Pancreas (tissue), 10 donors: ENCODE results near the gene CLDN15. TPM values are rescaled to one million over a fixed set of nuclear protein-coding genes. Genes with fewer than 3 reads are reported as not detected.
"Not testable (repeated sequence)": the region's sequence is repeated elsewhere in the genome, so short reads cannot be mapped to it uniquely, and the experiment has no call there.

Source experiments
- ATAC-seq, 4 donors: fragments of 200-7000 bp; cut with Tn5 transposase; one replicate each; pipeline versions ENCODE4 v1.8.0 to v1.9.1; 2020; ENCODE audit warnings: mild to moderate bottlenecking in 4 of 4, moderate library complexity in 4 of 4
- DNase-seq, 6 donors: peaks; one replicate each; pipeline ENCODE4 v3.0.0-alpha.2; 2020
- FAIRE-seq: peaks from 2 replicates; lab custom pipeline; 2012; peaks lifted over from hg19 to GRCh38; lab: Jason Lieb, UNC
- H3K27ac ChIP-seq, 4 donors: fragments of 200-600 bp; sonication (generic); 1 replicate in 3 of 4; 2 replicates in 1 of 4; pipeline versions ENCODE4 v1.5.0 to v1.8.0; 2020
- H3K27me3 ChIP-seq, 4 donors: fragments of 200-600 bp; one replicate each; pipeline ENCODE4 v1.8.0; 2021
- H3K36me3 ChIP-seq, 3 donors: fragments of 200-600 bp; sonication (generic) in 1 of 3; one replicate each; pipeline versions ENCODE4 v1.5.0 to v1.8.0; 2020 to 2021
- H3K4me1 ChIP-seq, 3 donors: fragments of 200-600 bp; one replicate each; pipeline ENCODE4 v1.8.0; 2021
- H3K4me3 ChIP-seq, 4 donors: fragments of 200-600 bp; sonication (generic) in 2 of 4; one replicate each; pipeline versions ENCODE4 v1.5.0 to v1.8.0; 2020 to 2021
- H3K9me3 ChIP-seq, 4 donors: fragments of 200-600 bp; one replicate each; pipeline ENCODE4 v1.8.0; 2021
- CTCF ChIP-seq, 4 donors: fragments of 200-600 bp; sonication (generic) in 3 of 4; IDR thresholded peaks; one replicate each; pipeline versions ENCODE4 v1.5.0 to v1.8.0; 2021; ENCODE audit warnings: antibody characterized with exemption in 4 of 4
- WGBS, 2 donors: extraction: QIAGEN DNeasy Blood & Tissue Kit; methylation state at CpG; one replicate each; pipeline ENCODE4 v1.1.7; 2013; 5-methylcytosine and 5-hydroxymethylcytosine counted together
- intact Hi-C, 3 donors: fragments of 100-400 bp; cut with DNase I; formaldehyde crosslinking; loops; one replicate each; pipeline versions ENCODE4 v1.11.1 to v1.14.2; 2022
- polyA plus RNA-seq, 2 donors: library from polyadenylated mRNA; stranded (reverse); fragments of 200-250 nt; gene quantifications; one replicate each; pipeline ENCODE4 v1.2.3, GENCODE V29; 2013
- total RNA-seq, 6 donors: library from RNA; stranded (reverse); fragmentation: NEBNext Ultra II Directional in 4 of 6; extraction: Animal tissue kit (Norgen Biotek cat#: 25700) in 4 of 6; gene quantifications; one replicate each; pipeline versions ENCODE4 v1.2.1 to v1.2.4, GENCODE V29; 2021 to 2023
- donor health status: healthy with polysubstance abuse.
- donor health status: DM: no; HTN: no; CAD: no; lungs with moderate emphysema.
- donor health status: DM: no; HTN: no; CAD: no.
- donor health status: control.
- donor health status: control.
- donor health status: Bipolar disorder and iron deficiency.
- donor health status: DM: yes; HTN: yes; CAD: no.
- donor health status: DM: no; HTN: no; CAD: no.
- donor health status: DM: no; HTN: no; CAD: no.
- donor health status: DM: yes; HTN: yes; CAD: no.

Gene CLDN15
- total and polyA plus RNA-seq, 8 donors, result 2.2 to 15.2 (median 2.9) TPM

DNA sequence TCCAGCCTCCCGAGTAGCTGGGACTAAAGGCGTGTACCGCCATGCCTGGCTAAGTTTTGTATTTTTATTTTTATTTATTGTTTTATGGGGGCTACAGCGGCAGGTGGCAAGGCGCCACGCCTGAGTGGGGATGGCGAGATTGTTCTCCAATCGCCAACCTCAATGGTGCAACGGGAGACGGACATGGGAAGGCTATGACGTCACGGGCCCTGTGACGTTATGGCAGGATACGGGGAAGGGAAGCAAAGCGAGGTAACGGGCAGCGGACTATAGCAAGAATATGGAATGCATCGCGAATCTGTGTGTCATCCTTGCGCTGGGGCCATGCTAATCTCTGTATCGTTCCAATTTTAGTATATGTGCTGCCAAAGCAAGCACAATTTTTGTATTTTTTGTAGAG lies 32.1 kb upstream of the CLDN15 start:
- ATAC-seq (no peak), FAIRE-seq (no peak), DNase-seq (no peak)
- WGBS, 2 donors, result 79 to 86% methylated on average over 21 of the region's 21 CpGs
- Histone ChIP-seq H3K27ac (no peak overlapping the region), H3K4me3 (no peak overlapping the region), H3K9me3 (no peaks in the 10 kb centered on the region), H3K27me3 (no peaks in the 10 kb centered on the region), H3K4me1 (no peaks in the 10 kb centered on the region), H3K36me3 (no peaks in the 10 kb centered on the region)
- intact Hi-C loops, result loop anchor here in 1 of 3 donors (10.0 kb wide), 1 partner anchor 125 kb away; no protein-coding TSS in a partner anchor
- TF ChIP-seq CTCF (IDR thresholded peaks at IDR 0.05), result no peak

GRCh38 chr7:101265622-101266516 lies 28.3 kb upstream of the CLDN15 start:
- Histone ChIP-seq H3K4me3 (no peak overlapping the region), H3K27ac (no peak overlapping the region), H3K9me3 (no peaks in the 10 kb centered on the region), H3K27me3 (no peaks in the 10 kb centered on the region), H3K4me1 (no peaks in the 10 kb centered on the region), H3K36me3 (no peaks in the 10 kb centered on the region)
- FAIRE-seq (no peak), DNase-seq (no peak), ATAC-seq (no peak)
- TF ChIP-seq CTCF (IDR thresholded peaks at IDR 0.05), result no peak
- 67 to 72% methylated on average over 17 of the region's 17 CpGs for WGBS, 2 donors
- intact Hi-C loops, result no loop called here

GRCh38 chr7:101264102-101264706 lies 26.6 kb upstream of the CLDN15 start:
- 50 to 54% methylated on average over 6 of the region's 6 CpGs for WGBS, 2 donors

GRCh38 chr7:101258243-101258731 lies 20.7 kb upstream of the CLDN15 start:
- FAIRE-seq, result no peak
- no peak for ATAC-seq

More at GRCh38 chr7:101264102-101264706, 26.6 kb upstream of the CLDN15 start:
- DNase-seq, H3K9me3 ChIP-seq, FAIRE-seq, ATAC-seq, H3K4me1 ChIP-seq, H3K4me3 ChIP-seq, H3K36me3 ChIP-seq, H3K27me3 ChIP-seq, intact Hi-C loops, H3K27ac ChIP-seq: not testable (repeated sequence)

More at GRCh38 chr7:101258243-101258731, 20.7 kb upstream of the CLDN15 start:
- no peaks in the 10 kb centered on the region for H3K4me1 ChIP-seq
- no peaks in the 10 kb centered on the region for H3K27me3 ChIP-seq
- no peaks in the 10 kb centered on the region for H3K36me3 ChIP-seq
- WGBS, 2 donors, result 67 to 68% methylated on average over 7 of the region's 7 CpGs
- no peak overlapping the region for H3K27ac ChIP-seq
- H3K4me3 ChIP-seq, result no peak overlapping the region
- no peak for TF ChIP-seq CTCF (IDR thresholded peaks at IDR 0.05)
- no peaks in the 10 kb centered on the region for H3K9me3 ChIP-seq
- intact Hi-C loops, result no loop called here
- no peak for DNase-seq
